HepG2 (cell line): ENCODE results near the gene SPNS3. TPM values are rescaled to one million over a fixed set of nuclear protein-coding genes. Genes with fewer than 3 reads are reported as not detected.

ENCODE experiments used
- ATAC-seq: fragments of 200-7000 bp; cut with Tn5 transposase; 3 replicates; pipeline ENCODE4 v1.9.1; 2020; ENCODE audit warnings: mild to moderate bottlenecking, moderate library complexity
- BruUV-seq: library from RNA; stranded (reverse); fragments of 400-500 nt; replicated peaks from 2 replicates; lab custom pipeline; 2021; lab: Mats Ljungman, UMichigan
- CTCF ChIA-PET: fragments of 300-600 bp; formaldehyde crosslinking; extraction: SDS; loops from one replicate; lab custom pipeline; 2021; ENCODE audit warnings: low total read pairs, inconsistent platforms, low intra/inter-chr PET ratio; lab: Yijun Ruan, JAX
- POLR2A ChIA-PET: fragments of 350-600 bp; sonication (Branson Sonifier 250); formaldehyde crosslinking; loops from one replicate; lab custom pipeline; 2020; ENCODE audit warnings: antibody characterized with exemption, inconsistent platforms; lab: Yijun Ruan, JAX
- DNase-seq: peaks from one replicate; pipeline ENCODE4 v3.0.0-alpha.2; 2015; ENCODE audit warnings: low spot score
- FAIRE-seq: peaks from 3 replicates; lab custom pipeline; 2011; peaks lifted over from hg19 to GRCh38; lab: Jason Lieb, UNC
- H2AFZ ChIP-seq: one replicate; pipeline ENCODE4 v1.6.1; 2011; ENCODE audit warnings: low read length, inconsistent platforms
- H3K27ac ChIP-seq: fragments of 300-600 bp; 3 replicates; pipeline ENCODE4 v1.8.0; 2011; ENCODE audit warnings: mixed run types, mild to moderate bottlenecking, mixed read lengths, low read length, inconsistent platforms; ENCODE audit not compliant: insufficient read depth; ENCODE audit errors: extremely low read length
- H3K27me3 ChIP-seq, 2 experiments: fragments of 200-600 bp in 1 of 2; 2 replicates in 1 of 2; 3 replicates in 1 of 2; pipeline versions ENCODE4 v1.6.0 to v1.8.0; 2011; ENCODE audit warnings: low read length in 2 of 2, mild to moderate bottlenecking in 2 of 2, moderate library complexity in 2 of 2, inconsistent platforms in 1 of 2; ENCODE audit not compliant: insufficient read depth in 2 of 2, control insufficient read depth in 1 of 2
- H3K36me3 ChIP-seq, 2 experiments: fragments of 200-600 bp in 1 of 2; replicated peaks in 1 of 2; 2 replicates in 1 of 2; 3 replicates in 1 of 2; pipeline versions ENCODE4 v1.5.1 to v1.8.0; 2011; ENCODE audit warnings: low read length in 2 of 2, inconsistent platforms in 1 of 2; ENCODE audit not compliant: insufficient read depth in 2 of 2, control insufficient read depth in 1 of 2
- H3K4me1 ChIP-seq: 2 replicates; pipeline ENCODE4 v1.5.1; 2012; ENCODE audit warnings: low read length, inconsistent platforms; ENCODE audit not compliant: insufficient read depth
- H3K4me2 ChIP-seq: 2 replicates; pipeline ENCODE4 v1.6.0; 2011; ENCODE audit warnings: low read depth, low read length, inconsistent platforms
- H3K4me3 ChIP-seq, 3 experiments: fragments of 200-600 bp in 1 of 3; sonication (generic), shearing (Covaris generic) in 1 of 3; replicated peaks in 1 of 3; 2 replicates each; pipeline ENCODE4 v1.5.1; 2011 to 2016; ENCODE audit warnings: low read length in 3 of 3, inconsistent platforms in 2 of 3, low read depth in 2 of 3, mild to moderate bottlenecking in 2 of 3, control low read depth in 1 of 3, mixed read lengths in 1 of 3; ENCODE audit not compliant: insufficient read depth in 1 of 3
- H3K79me2 ChIP-seq: one replicate; pipeline ENCODE4 v1.6.1; 2011; ENCODE audit warnings: low read length, inconsistent platforms; ENCODE audit not compliant: insufficient read depth
- H3K9ac ChIP-seq: 2 replicates; pipeline ENCODE4 v1.6.0; 2011; ENCODE audit warnings: mild to moderate bottlenecking, low read depth, low read length, inconsistent platforms; ENCODE audit not compliant: insufficient read depth
- H3K9me3 ChIP-seq: 2 replicates; pipeline ENCODE4 v1.5.1; 2012; ENCODE audit warnings: mild to moderate bottlenecking, low read length
- H4K20me1 ChIP-seq: 2 replicates; pipeline ENCODE4 v1.6.0; 2011; ENCODE audit warnings: inconsistent platforms, mild to moderate bottlenecking, low read length, moderate library complexity; ENCODE audit not compliant: insufficient read depth
- CBX1 ChIP-seq: IDR thresholded peaks from one replicate; pipeline ENCODE4 v1.6.1; 2016; ENCODE audit warnings: antibody characterized with exemption, low read depth
- EED ChIP-seq: sonication (generic); formaldehyde crosslinking; IDR thresholded peaks from 2 replicates; pipeline ENCODE4 v1.5.0; 2020; ENCODE audit warnings: mild to moderate bottlenecking, missing genetic modification reagents
- GATAD2A ChIP-seq: IDR thresholded peaks from 2 replicates; pipeline ENCODE4 v1.6.1; 2016
- GTF3A ChIP-seq: sonication (generic); formaldehyde crosslinking; conservative IDR thresholded peaks from 2 replicates; pipeline ENCODE4 v1.4.0; 2020; ENCODE audit warnings: mild to moderate bottlenecking, missing genetic modification reagents
- HOXA9 ChIP-seq: sonication (generic); formaldehyde crosslinking; IDR thresholded peaks from 2 replicates; pipeline ENCODE4 v1.8.1; 2022; ENCODE audit warnings: missing genetic modification reagents, mild to moderate bottlenecking, moderate library complexity, borderline replicate concordance
- MXD4 ChIP-seq: IDR thresholded peaks from 2 replicates; pipeline ENCODE4 v1.6.1; 2016; ENCODE audit warnings: mild to moderate bottlenecking, missing biosample characterization, missing genetic modification reagents
- MXI1 ChIP-seq: IDR thresholded peaks from 3 replicates; pipeline ENCODE4 v1.6.1; 2012; ENCODE audit warnings: low read depth, low read length, inconsistent platforms, borderline replicate concordance
- PHF8 ChIP-seq: sonication (generic); formaldehyde crosslinking; IDR thresholded peaks from 2 replicates; pipeline ENCODE4 v1.5.0; 2020; ENCODE audit warnings: missing genetic modification reagents
- SKIL ChIP-seq: sonication (generic); formaldehyde crosslinking; IDR thresholded peaks from 2 replicates; pipeline ENCODE4 v1.8.0; 2022; ENCODE audit warnings: missing genetic modification reagents, mild to moderate bottlenecking, moderate library complexity, borderline replicate concordance
- YY1 ChIP-seq: IDR thresholded peaks from 2 replicates; pipeline ENCODE4 v1.6.1; 2011; ENCODE audit warnings: low read length, low read depth, moderate library complexity, mild to moderate bottlenecking; ENCODE audit not compliant: insufficient read depth, insufficient replicate concordance
- ZBTB38 ChIP-seq: sonication (generic); formaldehyde crosslinking; IDR thresholded peaks from 2 replicates; pipeline ENCODE4 v1.5.1; 2020; ENCODE audit warnings: mild to moderate bottlenecking, missing genetic modification reagents
- ZBTB8A ChIP-seq: sonication (generic); formaldehyde crosslinking; IDR thresholded peaks from 2 replicates; pipeline ENCODE4 v1.4.0; 2020; ENCODE audit warnings: mild to moderate bottlenecking, low read depth, missing genetic modification reagents, borderline replicate concordance
- WGBS: methylation state at CpG from one replicate; pipeline ENCODE4 v1.1.6; 2017; ENCODE audit warnings: low lambda C conversion rate; 5-methylcytosine and 5-hydroxymethylcytosine counted together
- in situ Hi-C: cut with HindIII; loops from 2 replicates; pipeline ENCODE4 v1.10.0; 2017; ENCODE audit warnings: low pct_unique_long_range_greater_than_20kb; ENCODE audit not compliant: extremely low pct_ligation_motif_present
- intact Hi-C: fragments of 100-400 bp; cut with micrococcal nuclease; formaldehyde crosslinking; loops from one replicate; pipeline ENCODE4 v1.10.0; 2022; ENCODE audit not compliant: unreplicated experiment
- polyA plus RNA-seq, 8 experiments: library from polyadenylated mRNA; depleted of rRNA in 3 of 8; stranded (reverse) in 7 of 8; unstranded in 1 of 8; fragments of >200 nt; fragmentation: Illumina TruSeq in 4 of 8; extraction: Trizol in 4 of 8; gene quantifications; 2 replicates each; pipeline versions ENCODE4 v1.2.1 to v1.2.3, GENCODE V29; 2011 to 2016; ENCODE audit warnings: low read depth in 4 of 8, missing spikeins in 1 of 8, mixed read lengths in 1 of 8; ENCODE audit not compliant: insufficient read depth in 1 of 8
- total RNA-seq, 5 experiments: library from RNA; depleted of rRNA; stranded (reverse); fragments of >200 nt; fragmentation: Illumina TruSeq; extraction: Trizol; gene quantifications; 2 replicates each; pipeline ENCODE4 v1.2.3, GENCODE V29; 2016; ENCODE audit warnings: low read depth in 1 of 5
- TF ChIP-seq, protein P1 (sequence below): sonication (generic); formaldehyde crosslinking; IDR thresholded peaks from 2 replicates; pipeline ENCODE4 v1.4.0; 2020; ENCODE audit warnings: missing genetic modification reagents, low read depth, mild to moderate bottlenecking, borderline replicate concordance
- TF ChIP-seq, protein P2 (sequence below): sonication (generic); formaldehyde crosslinking; IDR thresholded peaks from 2 replicates; pipeline ENCODE4 v1.8.1; 2023; ENCODE audit warnings: mild to moderate bottlenecking, moderate library complexity, missing genetic modification reagents

The SPNS3 gene
- total and polyA plus RNA-seq, 2 of the 13 experiments (the other 11 are each of a cell fraction or from before 2014, with no cell fraction given), result not detected

DNA sequence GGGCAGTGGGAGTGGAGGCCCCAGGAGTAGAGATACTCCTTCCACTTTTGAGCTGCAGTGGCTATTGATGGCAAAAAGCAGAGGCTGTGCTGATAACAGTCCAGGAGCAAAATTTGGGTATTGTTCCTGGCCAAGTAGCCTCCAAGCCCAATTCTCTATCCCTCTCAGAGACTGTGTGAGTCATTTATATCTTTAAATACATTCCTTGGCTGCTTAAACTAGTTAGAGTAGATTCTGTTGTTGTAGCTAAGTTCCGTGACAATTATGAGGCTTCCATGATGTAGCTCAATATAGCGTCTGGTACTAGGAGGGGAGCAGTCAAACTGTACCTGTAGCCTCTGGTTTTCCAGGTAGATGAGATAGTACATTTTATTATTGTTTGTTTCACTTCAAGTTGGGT is 47.3 kb upstream of the SPNS3 start:
- Histone ChIP-seq H3K9ac (no peak overlapping the region), H2AFZ (no peak overlapping the region), H3K4me1 (peaks cover 51% of the 10 kb centered on the region), H3K4me3 (no peak overlapping the region), H3K4me2 (peak overlapping the region; percentile 29; the same call in 1 of the 2 replicates), H3K79me2 (no peaks in the 10 kb centered on the region), H3K27me3 (no peaks in the 10 kb centered on the region), H3K9me3 (no peaks in the 10 kb centered on the region), H3K36me3 (no peaks in the 10 kb centered on the region), H3K27ac (no peak overlapping the region), H4K20me1 (no peaks in the 10 kb centered on the region)
- POLR2A ChIA-PET, result no interaction called here
- DNase-seq, result no peak
- CTCF ChIA-PET, result no interaction called here
- in situ Hi-C loops (no loop called here), intact Hi-C loops (no loop called here)
- WGBS, result 51% methylated on average over 2 of the region's 2 CpGs
- no peak for ATAC-seq
- no TSS peak for BruUV-seq
- FAIRE-seq, result no peak
- TF ChIP-seq ZBTB8A (CRISPR knock-in tag), result no peak
- no peak for TF ChIP-seq GTF3A (CRISPR knock-in tag)
- TF ChIP-seq HOXA9, result no peak
- TF ChIP-seq GATAD2A (CRISPR knock-in tag), result no peak
- TF ChIP-seq, protein P1, sequence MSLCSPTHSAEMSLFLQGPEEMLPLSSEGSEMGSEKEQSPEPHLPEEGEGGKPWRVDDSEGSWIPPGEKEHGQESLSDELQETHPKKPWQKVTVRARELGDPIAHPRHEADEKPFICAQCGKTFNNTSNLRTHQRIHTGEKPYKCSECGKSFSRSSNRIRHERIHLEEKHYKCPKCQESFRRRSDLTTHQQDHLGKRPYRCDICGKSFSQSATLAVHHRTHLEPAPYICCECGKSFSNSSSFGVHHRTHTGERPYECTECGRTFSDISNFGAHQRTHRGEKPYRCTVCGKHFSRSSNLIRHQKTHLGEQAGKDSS (CRISPR knock-in tag), result no peak
- TF ChIP-seq, protein P2, sequence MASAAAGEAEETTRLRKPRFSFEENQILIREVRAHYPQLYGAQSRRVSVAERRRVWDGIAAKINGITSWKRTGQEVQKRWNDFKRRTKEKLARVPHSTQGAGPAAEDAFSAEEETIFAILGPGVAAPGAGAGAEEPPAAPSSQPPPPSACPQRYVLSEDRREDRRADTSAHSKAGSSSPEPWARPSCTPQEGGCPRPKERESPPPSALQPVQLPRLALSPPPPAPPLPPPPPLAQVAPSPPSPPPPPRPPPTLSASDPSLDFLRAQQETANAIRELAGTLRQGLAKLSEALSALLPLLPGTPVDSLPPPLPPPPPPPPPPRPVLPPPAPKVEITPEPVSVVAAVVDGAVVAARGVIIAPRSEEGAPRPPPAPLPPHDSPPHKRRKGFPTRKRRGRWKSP (CRISPR knock-in tag), result no peak
- no peak for TF ChIP-seq SKIL (CRISPR knock-in tag)
- TF ChIP-seq ZBTB38 (CRISPR knock-in tag), result no peak
- no peak for TF ChIP-seq PHF8
- no peak for TF ChIP-seq MXD4 (CRISPR knock-in tag)
- no peak for TF ChIP-seq CBX1
- TF ChIP-seq MXI1, result no peak
- no peak for TF ChIP-seq EED
- no peak for TF ChIP-seq YY1
